ENCODE measurements around the gene CES2. TPM values are rescaled to one million over a fixed set of nuclear protein-coding genes. Genes with fewer than 3 reads are reported as not detected.

Gene CES2
- total and polyA plus RNA-seq, 2 donors (not counting 3 experiments of a cell fraction or from before 2014, with no cell fraction given) = 19.1 to 28.8 TPM

DNA sequence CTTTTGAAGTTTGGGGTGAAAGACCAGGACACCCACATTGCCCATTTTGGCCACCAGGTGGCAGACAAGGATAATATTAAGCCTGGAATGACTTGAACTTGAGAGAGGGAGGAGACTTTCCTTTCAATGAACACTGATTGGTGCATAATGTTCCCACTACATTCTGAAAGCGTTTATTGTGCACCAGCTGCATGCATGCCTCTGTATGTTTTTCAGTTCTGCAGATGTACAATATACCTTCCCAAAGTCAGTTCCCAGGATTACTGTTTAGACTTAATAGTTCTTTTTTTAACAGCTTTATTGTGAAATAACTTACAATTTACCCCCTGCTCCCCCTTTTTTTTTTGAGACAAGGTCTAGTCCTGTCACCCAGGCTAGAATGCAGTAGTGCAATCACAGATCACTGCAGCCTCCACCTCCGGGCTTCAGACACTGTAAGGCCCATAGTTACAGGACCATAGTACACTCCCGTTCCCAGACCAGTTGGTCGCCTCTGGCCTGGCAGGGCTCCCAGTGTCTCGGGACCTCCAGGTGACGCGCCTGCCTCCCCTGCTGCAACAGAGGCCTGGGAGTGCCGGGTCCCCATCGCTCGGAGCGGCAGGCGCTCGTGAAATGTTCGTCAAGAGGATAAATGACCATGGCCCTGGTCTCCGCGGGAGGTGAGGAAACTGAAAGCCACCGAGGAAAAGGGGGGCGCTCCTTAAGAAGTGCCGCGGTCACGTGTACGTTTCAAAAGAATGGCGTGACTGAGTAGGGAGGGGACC lies 12.2 kb downstream of the CES2 start:
- H3K9me3 ChIP-seq (replicated peaks; ENCODE audit: control insufficient read depth, insufficient read depth, low read length) = no peaks in the 10 kb centered on the region
- peaks cover 12% of the 10 kb centered on the region for H3K4me1 ChIP-seq (ENCODE audit: control insufficient read depth, extremely low read depth, insufficient read depth, low read length)
- TF ChIP-seq GATA2 (IDR thresholded peaks at IDR 0.05; ENCODE audit: insufficient read depth, insufficient read length, low read depth, low read length) = no peak
- TF ChIP-seq, protein P1, sequence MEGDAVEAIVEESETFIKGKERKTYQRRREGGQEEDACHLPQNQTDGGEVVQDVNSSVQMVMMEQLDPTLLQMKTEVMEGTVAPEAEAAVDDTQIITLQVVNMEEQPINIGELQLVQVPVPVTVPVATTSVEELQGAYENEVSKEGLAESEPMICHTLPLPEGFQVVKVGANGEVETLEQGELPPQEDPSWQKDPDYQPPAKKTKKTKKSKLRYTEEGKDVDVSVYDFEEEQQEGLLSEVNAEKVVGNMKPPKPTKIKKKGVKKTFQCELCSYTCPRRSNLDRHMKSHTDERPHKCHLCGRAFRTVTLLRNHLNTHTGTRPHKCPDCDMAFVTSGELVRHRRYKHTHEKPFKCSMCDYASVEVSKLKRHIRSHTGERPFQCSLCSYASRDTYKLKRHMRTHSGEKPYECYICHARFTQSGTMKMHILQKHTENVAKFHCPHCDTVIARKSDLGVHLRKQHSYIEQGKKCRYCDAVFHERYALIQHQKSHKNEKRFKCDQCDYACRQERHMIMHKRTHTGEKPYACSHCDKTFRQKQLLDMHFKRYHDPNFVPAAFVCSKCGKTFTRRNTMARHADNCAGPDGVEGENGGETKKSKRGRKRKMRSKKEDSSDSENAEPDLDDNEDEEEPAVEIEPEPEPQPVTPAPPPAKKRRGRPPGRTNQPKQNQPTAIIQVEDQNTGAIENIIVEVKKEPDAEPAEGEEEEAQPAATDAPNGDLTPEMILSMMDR (IDR thresholded peaks at IDR 0.05; ENCODE audit: extremely low read depth in 1 of 2, insufficient read depth in 1 of 2, low read depth in 1 of 2, low read length in 2 of 2) = peak; percentile 80 to 95
- H3K9ac ChIP-seq (replicated peaks; ENCODE audit: extremely low read depth, insufficient read depth, low read length) = no peak overlapping the region
- no peaks in the 10 kb centered on the region for H3K79me2 ChIP-seq (ENCODE audit: control insufficient read depth, insufficient read depth, low read length)
- H4K20me1 ChIP-seq (replicated peaks; ENCODE audit: control insufficient read depth, extremely low read depth, insufficient read depth, low read length) = no peaks in the 10 kb centered on the region
- DNase-seq (ENCODE audit: low read depth, low spot score) = peak; percentile 90
- H2AFZ ChIP-seq (ENCODE audit: low read depth, low read length) = peak overlapping the region; percentile 72
- BruUV-seq (replicated peaks) = no TSS peak
- H3K9me1 ChIP-seq (replicated peaks; ENCODE audit: control insufficient read depth, extremely low read depth, insufficient read depth, low read length) = no peaks in the 10 kb centered on the region
- H3K36me3 ChIP-seq (ENCODE audit: control insufficient read depth in 2 of 2, extremely low read depth in 1 of 2, insufficient read depth in 2 of 2, low read length in 2 of 2) = peaks cover 0 to 9% of the 10 kb centered on the region in 2 experiments
- peaks cover 4 to 10% of the 10 kb centered on the region in 2 experiments for H3K27me3 ChIP-seq (ENCODE audit: control insufficient read depth in 2 of 2, insufficient read depth in 2 of 2, low read length in 2 of 2)
- H3K4me3 ChIP-seq (replicated peaks in 1 of 3; ENCODE audit: insufficient read depth in 1 of 3, low read depth in 1 of 3, low read length in 3 of 3) = peak overlapping the region; percentile 18 to 45 (median 33)
- intact Hi-C loops (cut with micrococcal nuclease) = loop anchor here (1.0 kb wide), 2 partner anchors 52 to 518 kb away; no protein-coding TSS in a partner anchor
- no peak overlapping the region for H3K27ac ChIP-seq (ENCODE audit: insufficient read depth, low read depth, low read length)
- H3K4me2 ChIP-seq (ENCODE audit: insufficient read depth, low read length) = peak overlapping the region; percentile 73
- dilution Hi-C loops (cut with MboI; ENCODE audit: extremely low pct_ligation_motif_present, low sequenced_read_pairs) = no loop called here
- ChIA-PET CTCF (interaction anchor here (0.9 to 3.4 kb wide), 8 partner anchors 11 to 238 kb away, joined by 3 to 18 read pairs (median 4); partner anchors contain the start of gene CES3), POLR2A (no interaction called here)
- FAIRE-seq = peak; percentile 97

All from endothelial cell of umbilical vein (primary cell).